ENCODE data around the gene NEXN. TPM values are rescaled to one million over a fixed set of nuclear protein-coding genes. Genes with fewer than 3 reads are reported as not detected.

The NEXN gene
- polyA plus RNA-seq, 3 donors = 0.31 to 3.5 (median 3.0) TPM

DNA sequence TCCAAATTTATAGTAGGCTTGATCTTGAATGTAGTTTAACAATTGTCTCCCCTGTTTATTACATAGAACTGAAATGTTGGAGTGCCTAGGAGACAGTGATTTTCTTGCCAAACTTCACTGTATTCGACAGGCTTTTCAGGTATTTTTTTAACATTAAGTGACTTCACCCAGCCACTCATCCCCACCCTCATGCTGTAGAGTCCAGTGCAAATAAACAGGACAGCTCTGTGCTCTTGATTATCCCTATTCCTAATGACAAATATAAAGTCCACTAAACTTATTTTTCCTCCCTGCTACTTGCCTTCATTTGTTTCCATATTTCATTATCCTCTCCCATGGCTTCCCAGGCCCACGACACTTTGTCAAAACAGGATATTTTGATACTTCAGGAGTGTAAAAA is 29.2 kb upstream of the NEXN start:
- 100% methylated on average over 1 of the region's 2 CpGs for WGBS (ENCODE audit: insufficient coverage)
- TF ChIP-seq CTCF (IDR thresholded peaks at IDR 0.05) = no peak
- no peak overlapping the region for H3K27ac Mint-ChIP-seq
- peaks cover 3 to 19% (median 14%) of the 10 kb centered on the region in 7 donors for H3K9me3 Mint-ChIP-seq
- Histone ChIP-seq H3K79me2 (ENCODE audit: insufficient read depth, low read length) (no peaks in the 10 kb centered on the region), H3K27ac (ENCODE audit: low read depth in 1 of 2, low read length in 2 of 2) (no peak overlapping the region), H3K4me3 (replicated peaks in 1 of 3; ENCODE audit: low read depth in 2 of 3, low read length in 3 of 3) (no peak overlapping the region), H3K9me3 (replicated peaks in 1 of 2; ENCODE audit: control insufficient read depth in 1 of 2, insufficient read depth in 1 of 2, low read length in 2 of 2) (no peaks in the 10 kb centered on the region), H3K4me2 (replicated peaks; ENCODE audit: extremely low read depth, low read length, poor library complexity, severe bottlenecking) (no peak overlapping the region), H3K27me3 (ENCODE audit: control insufficient read depth in 2 of 2, insufficient read depth in 2 of 2, low read length in 2 of 2) (no peaks in the 10 kb centered on the region), H2AFZ (ENCODE audit: insufficient read depth, low read depth, low read length, poor library complexity, severe bottlenecking) (no peak overlapping the region), H3K36me3 (replicated peaks in 1 of 2; ENCODE audit: control insufficient read depth in 1 of 2, insufficient read depth in 2 of 2, low read length in 2 of 2) (peaks cover 23 to 52% of the 10 kb centered on the region in 2 donors), H4K20me1 (ENCODE audit: insufficient read depth, low read length) (no peaks in the 10 kb centered on the region), H3K4me1 (ENCODE audit: control insufficient read depth in 1 of 2, insufficient read depth in 2 of 2, low read length in 2 of 2) (no peaks in the 10 kb centered on the region), H3K9ac (ENCODE audit: insufficient read depth, low read length, poor library complexity, severe bottlenecking) (no peak overlapping the region)
- no peak for DNase-seq
- peaks cover 0 to 1% (median 0%) of the 10 kb centered on the region in 3 donors for H3K27me3 Mint-ChIP-seq (ENCODE audit: low read depth in 3 of 3)
- no peak overlapping the region for H3K4me3 Mint-ChIP-seq
- H3K4me1 Mint-ChIP-seq = no peaks in the 10 kb centered on the region
- H3K36me3 Mint-ChIP-seq = peaks cover 42 to 70% of the 10 kb centered on the region in 2 donors
- intact Hi-C loops (cut with micrococcal nuclease) = no loop called here

GRCh38 chr1:77866296-77866695 is 22.1 kb upstream of the NEXN start:
- Histone ChIP-seq H3K79me2 (ENCODE audit: insufficient read depth, low read length) (no peaks in the 10 kb centered on the region), H3K9ac (ENCODE audit: insufficient read depth, low read length, poor library complexity, severe bottlenecking) (no peak overlapping the region), H3K27ac (ENCODE audit: low read depth in 1 of 2, low read length in 2 of 2) (no peak overlapping the region), H2AFZ (ENCODE audit: insufficient read depth, low read depth, low read length, poor library complexity, severe bottlenecking) (no peak overlapping the region), H3K4me1 (ENCODE audit: control insufficient read depth in 1 of 2, insufficient read depth in 2 of 2, low read length in 2 of 2) (peaks cover 3% of the 10 kb centered on the region in 2 donors), H3K4me2 (replicated peaks; ENCODE audit: extremely low read depth, low read length, poor library complexity, severe bottlenecking) (no peak overlapping the region), H3K27me3 (ENCODE audit: control insufficient read depth in 2 of 2, insufficient read depth in 2 of 2, low read length in 2 of 2) (no peaks in the 10 kb centered on the region), H3K9me3 (replicated peaks in 1 of 2; ENCODE audit: control insufficient read depth in 1 of 2, insufficient read depth in 1 of 2, low read length in 2 of 2) (no peaks in the 10 kb centered on the region), H3K36me3 (replicated peaks in 1 of 2; ENCODE audit: control insufficient read depth in 1 of 2, insufficient read depth in 2 of 2, low read length in 2 of 2) (peaks cover 40 to 65% of the 10 kb centered on the region in 2 donors), H3K4me3 (replicated peaks in 1 of 3; ENCODE audit: low read depth in 2 of 3, low read length in 3 of 3) (no peak overlapping the region), H4K20me1 (ENCODE audit: insufficient read depth, low read length) (no peaks in the 10 kb centered on the region)
- Mint-ChIP-seq H3K4me3 (no peak overlapping the region), H3K27me3 (ENCODE audit: low read depth in 3 of 3) (peaks cover 0 to 1% (median 0%) of the 10 kb centered on the region in 3 donors), H3K27ac (no peak overlapping the region), H3K9me3 (no peaks in the 10 kb centered on the region), H3K4me1 (peaks cover 3% of the 10 kb centered on the region), H3K36me3 (peaks cover 32 to 59% of the 10 kb centered on the region in 2 donors)
- 100% methylated on average over 1 of the region's 4 CpGs for WGBS (ENCODE audit: insufficient coverage)
- DNase-seq = no peak
- no peak for TF ChIP-seq CTCF (IDR thresholded peaks at IDR 0.05)
- intact Hi-C loops (cut with micrococcal nuclease) = no loop called here

Data from CD14-positive monocyte (primary cell).